OCI-LY7 (cell line): ENCODE measurements around the gene DSCAM. TPM values are rescaled to one million over a fixed set of nuclear protein-coding genes. Genes with fewer than 3 reads are reported as not detected.

Experiments used
- BruUV-seq: library from RNA; stranded (reverse); fragments of 400-500 nt; replicated peaks from 2 replicates; lab custom pipeline; 2021; lab: Mats Ljungman, UMichigan
- CTCF ChIA-PET: fragments of 300-600 bp; sonication (Branson Sonifier 250); formaldehyde crosslinking; loops from one replicate; lab custom pipeline; 2022; ENCODE audit warnings: antibody characterized with exemption; ENCODE audit not compliant: unreplicated experiment; lab: Charles Lee
- POLR2A ChIA-PET: fragments of 300-600 bp; sonication (Branson Sonifier 250); formaldehyde crosslinking; loops from one replicate; lab custom pipeline; 2022; ENCODE audit warnings: antibody characterized with exemption; lab: Charles Lee
- DNase-seq: peaks from one replicate; pipeline ENCODE4 v3.0.0-alpha.2; 2015; ENCODE audit warnings: low spot score
- H2AFZ ChIP-seq: fragments of 200-600 bp; sonication (generic), shearing (Covaris generic); 2 replicates; pipeline ENCODE4 v1.6.1; 2014; ENCODE audit warnings: mild to moderate bottlenecking, antibody characterized with exemption, low read length, moderate library complexity
- H3K27ac ChIP-seq: fragments of 200-600 bp; sonication (generic); 2 replicates; pipeline ENCODE4 v1.5.1; 2014; ENCODE audit warnings: mixed run types, low read depth, mild to moderate bottlenecking, moderate library complexity, low read length, inconsistent platforms; ENCODE audit not compliant: poor library complexity, severe bottlenecking
- H3K36me3 ChIP-seq: fragments of 200-600 bp; sonication (generic); 2 replicates; pipeline ENCODE4 v1.6.1; 2014; ENCODE audit warnings: mild to moderate bottlenecking, antibody characterized with exemption, low read length, moderate library complexity, mixed read lengths; ENCODE audit not compliant: insufficient read depth
- H3K4me1 ChIP-seq: fragments of 200-600 bp; sonication (generic); 2 replicates; pipeline ENCODE4 v1.5.1; 2014; ENCODE audit warnings: mild to moderate bottlenecking, low read length; ENCODE audit not compliant: insufficient read depth, poor library complexity, severe bottlenecking
- H3K4me2 ChIP-seq: fragments of 200-600 bp; sonication (generic); 2 replicates; pipeline ENCODE4 v1.6.1; 2014; ENCODE audit warnings: mild to moderate bottlenecking, low read length
- H3K4me3 ChIP-seq: fragments of 200-600 bp; sonication (generic); 2 replicates; pipeline ENCODE4 v1.5.1; 2014; ENCODE audit warnings: mild to moderate bottlenecking, low read depth, low read length; ENCODE audit not compliant: poor library complexity, severe bottlenecking
- H3K79me2 ChIP-seq: fragments of 200-600 bp; sonication (generic); 2 replicates; pipeline ENCODE4 v1.6.1; 2016; ENCODE audit warnings: low read depth, mild to moderate bottlenecking, low read length, moderate library complexity, mixed read lengths; ENCODE audit not compliant: insufficient read depth
- H3K9me2 ChIP-seq: fragments of 200-600 bp; sonication (generic); 2 replicates; pipeline ENCODE4 v1.6.1; 2016; ENCODE audit warnings: mild to moderate bottlenecking, low read length, mixed read lengths; ENCODE audit not compliant: insufficient read depth
- H3K9me3 ChIP-seq: fragments of 200-600 bp; sonication (generic); 2 replicates; pipeline ENCODE4 v1.6.1; 2014; ENCODE audit warnings: mild to moderate bottlenecking, mixed run types, low read length, mixed read lengths
- H4K20me1 ChIP-seq: fragments of 200-600 bp; sonication (generic); 2 replicates; pipeline ENCODE4 v1.6.1; 2014; ENCODE audit warnings: mild to moderate bottlenecking, antibody characterized with exemption, low read length, moderate library complexity, mixed read lengths; ENCODE audit not compliant: insufficient read depth
- EZH2phosphoT487 ChIP-seq: fragments of 200-600 bp; sonication (generic); IDR thresholded peaks from 2 replicates; pipeline ENCODE4 v1.6.1; 2018; ENCODE audit warnings: low read depth, borderline replicate concordance, mild to moderate bottlenecking, mixed run types, antibody characterized with exemption, low read length, moderate library complexity, mixed read lengths
- intact Hi-C: fragments of 100-400 bp; cut with micrococcal nuclease; formaldehyde crosslinking; loops from one replicate; pipeline ENCODE4 v1.10.0; 2022; ENCODE audit not compliant: unreplicated experiment
- total RNA-seq, 2 experiments: library from RNA; depleted of rRNA in 1 of 2; stranded (reverse); fragments of >200 nt in 1 of 2; shearing (Covaris generic) in 1 of 2; gene quantifications; 2 replicates each; pipeline ENCODE4 v1.2.3, GENCODE V29; 2014 to 2022
- TF ChIP-seq, protein P1 (sequence below): fragments of 200-600 bp; sonication (generic); conservative IDR thresholded peaks from 2 replicates; pipeline ENCODE4 v1.5.1; 2014; ENCODE audit warnings: mild to moderate bottlenecking, antibody characterized with exemption, low read length, moderate library complexity, mixed read lengths

The DSCAM gene
- total RNA-seq, 2 experiments from 2014 or later, result not detected

DNA sequence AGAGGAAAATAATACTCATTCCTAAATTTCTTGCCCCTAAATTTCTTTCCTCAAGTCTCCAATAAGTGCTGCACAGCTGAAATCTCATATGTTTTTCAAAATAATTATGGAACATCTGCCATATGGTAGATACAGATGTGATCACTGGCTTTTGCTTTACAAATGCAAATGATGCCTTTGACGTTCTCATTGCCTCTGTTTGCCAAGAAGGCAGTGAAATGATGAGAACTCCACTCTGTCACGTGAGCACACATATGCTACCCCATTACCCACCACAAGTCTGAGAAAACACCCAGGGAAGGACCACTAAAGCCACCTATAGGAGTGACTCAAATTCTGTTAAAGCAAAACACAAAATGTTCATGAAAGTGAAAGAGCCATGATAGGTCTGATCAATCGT, 43.9 kb downstream of the DSCAM start:
- BruUV-seq, result no TSS peak
- H3K36me3 ChIP-seq, result no peaks in the 10 kb centered on the region
- CTCF ChIA-PET, result no interaction called here

DNA sequence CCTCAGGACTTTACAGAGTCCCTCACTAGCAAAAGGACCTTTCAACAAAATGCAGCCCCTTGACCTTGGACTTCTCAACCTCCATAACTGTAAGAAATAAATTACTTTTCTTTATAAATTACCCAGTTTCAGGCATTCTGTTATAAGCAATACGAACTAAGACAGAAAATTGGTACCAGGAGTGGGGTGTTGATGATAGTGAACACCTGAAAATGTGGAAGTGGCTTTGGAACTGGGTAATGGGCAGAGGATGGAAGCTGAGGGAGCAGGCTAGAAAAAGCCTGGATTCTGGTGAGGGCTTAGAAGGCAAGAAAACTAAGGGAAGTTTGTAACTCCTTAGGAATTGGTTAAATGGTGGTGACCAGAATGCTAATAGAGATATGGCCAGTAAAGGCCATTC, 46.8 kb downstream of the DSCAM start:
- H3K9me2 ChIP-seq, result no peaks in the 10 kb centered on the region
- H3K4me3 ChIP-seq, result no peak overlapping the region
- no peaks in the 10 kb centered on the region for H3K79me2 ChIP-seq
- TF ChIP-seq, protein P1, sequence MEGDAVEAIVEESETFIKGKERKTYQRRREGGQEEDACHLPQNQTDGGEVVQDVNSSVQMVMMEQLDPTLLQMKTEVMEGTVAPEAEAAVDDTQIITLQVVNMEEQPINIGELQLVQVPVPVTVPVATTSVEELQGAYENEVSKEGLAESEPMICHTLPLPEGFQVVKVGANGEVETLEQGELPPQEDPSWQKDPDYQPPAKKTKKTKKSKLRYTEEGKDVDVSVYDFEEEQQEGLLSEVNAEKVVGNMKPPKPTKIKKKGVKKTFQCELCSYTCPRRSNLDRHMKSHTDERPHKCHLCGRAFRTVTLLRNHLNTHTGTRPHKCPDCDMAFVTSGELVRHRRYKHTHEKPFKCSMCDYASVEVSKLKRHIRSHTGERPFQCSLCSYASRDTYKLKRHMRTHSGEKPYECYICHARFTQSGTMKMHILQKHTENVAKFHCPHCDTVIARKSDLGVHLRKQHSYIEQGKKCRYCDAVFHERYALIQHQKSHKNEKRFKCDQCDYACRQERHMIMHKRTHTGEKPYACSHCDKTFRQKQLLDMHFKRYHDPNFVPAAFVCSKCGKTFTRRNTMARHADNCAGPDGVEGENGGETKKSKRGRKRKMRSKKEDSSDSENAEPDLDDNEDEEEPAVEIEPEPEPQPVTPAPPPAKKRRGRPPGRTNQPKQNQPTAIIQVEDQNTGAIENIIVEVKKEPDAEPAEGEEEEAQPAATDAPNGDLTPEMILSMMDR, result no peak
- TF ChIP-seq EZH2phosphoT487, result no peak
- H2AFZ ChIP-seq, result no peak overlapping the region
- BruUV-seq, result no TSS peak
- H3K27ac ChIP-seq, result no peak overlapping the region
- CTCF ChIA-PET, result no interaction called here
- H3K36me3 ChIP-seq, result no peaks in the 10 kb centered on the region
- intact Hi-C loops, result no loop called here
- no peak for DNase-seq
- H3K4me2 ChIP-seq, result no peak overlapping the region
- H3K4me1 ChIP-seq, result no peaks in the 10 kb centered on the region
- POLR2A ChIA-PET, result interaction anchor here (0.6 kb wide), 1 partner anchor 22 kb away, joined by 4 read pairs; no protein-coding TSS in a partner anchor
- H4K20me1 ChIP-seq, result no peaks in the 10 kb centered on the region
- H3K9me3 ChIP-seq, result peaks cover 10% of the 10 kb centered on the region; the same call in 1 of the 2 replicates

More for the DNA sequence above, 43.9 kb downstream of the DSCAM start:
- H2AFZ ChIP-seq, result no peak overlapping the region
- H3K79me2 ChIP-seq, result no peaks in the 10 kb centered on the region
- TF ChIP-seq EZH2phosphoT487, result no peak
- TF ChIP-seq, protein P1, result no peak
- H3K4me2 ChIP-seq, result no peak overlapping the region
- intact Hi-C loops, result no loop called here
- no peak overlapping the region for H3K4me3 ChIP-seq
- peaks cover 8% of the 10 kb centered on the region; the same call in 1 of the 2 replicates for H3K9me3 ChIP-seq
- POLR2A ChIA-PET, result no interaction called here
- H3K27ac ChIP-seq, result no peak overlapping the region
- no peak for DNase-seq
- H3K9me2 ChIP-seq, result no peaks in the 10 kb centered on the region
- H3K4me1 ChIP-seq, result no peaks in the 10 kb centered on the region
- H4K20me1 ChIP-seq, result no peaks in the 10 kb centered on the region

DNA sequence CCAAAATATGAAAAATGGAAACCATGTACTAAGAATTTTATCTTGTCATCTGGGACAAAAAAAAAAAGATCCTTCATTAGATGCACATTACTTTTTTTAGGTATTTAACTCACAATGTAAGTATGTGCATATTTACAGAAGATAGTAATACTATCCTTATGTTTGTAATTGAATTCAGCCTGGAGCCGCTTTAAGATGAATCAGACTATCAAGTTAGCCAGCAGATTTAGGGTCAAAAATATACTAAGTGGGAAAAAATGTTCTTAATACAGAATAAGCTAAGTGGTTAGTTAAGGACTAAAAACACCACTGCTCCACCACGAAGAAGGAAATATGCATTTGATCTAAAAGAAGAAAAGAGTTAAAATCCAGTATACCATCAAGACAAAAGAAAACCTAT, 49.1 kb downstream of the DSCAM start:
- no TSS peak for BruUV-seq
- ChIA-PET POLR2A (interaction anchor here (0.6 to 0.8 kb wide), 2 partner anchors 10 to 425 kb away, joined by 3 read pairs; no protein-coding TSS in a partner anchor), CTCF (no interaction called here)
- Histone ChIP-seq H3K4me1 (no peaks in the 10 kb centered on the region), H3K4me3 (no peak overlapping the region), H2AFZ (no peak overlapping the region), H3K4me2 (no peak overlapping the region), H3K27ac (no peak overlapping the region), H4K20me1 (no peaks in the 10 kb centered on the region), H3K9me3 (peaks cover 10% of the 10 kb centered on the region; the same call in 1 of the 2 replicates), H3K9me2 (no peaks in the 10 kb centered on the region), H3K79me2 (no peaks in the 10 kb centered on the region), H3K36me3 (no peaks in the 10 kb centered on the region)
- intact Hi-C loops, result no loop called here
- no peak for DNase-seq
- TF ChIP-seq, protein P1, result no peak
